Mucosa of descending colon (tissue), 3 donors: Measurements from ENCODE around the gene USP24. TPM values are rescaled to one million over a fixed set of nuclear protein-coding genes. Genes with fewer than 3 reads are reported as not detected.

Source experiments
- ATAC-seq: fragments of 200-7000 bp; cut with Tn5 transposase; one replicate; pipeline ENCODE4 v1.9.1; 2020; ENCODE audit warnings: mild to moderate bottlenecking, moderate library complexity
- DNase-seq, 3 donors: peaks; one replicate each; pipeline ENCODE4 v3.0.0-alpha.2; 2020
- H3K36me3 ChIP-seq: fragments of 200-600 bp; one replicate; pipeline ENCODE4 v1.8.0; 2021; ENCODE audit warnings: low read depth, mild to moderate bottlenecking
- H3K4me1 ChIP-seq: fragments of 200-600 bp; one replicate; pipeline ENCODE4 v1.8.0; 2021; ENCODE audit warnings: low read depth, mild to moderate bottlenecking
- H3K4me3 ChIP-seq: fragments of 200-600 bp; one replicate; pipeline ENCODE4 v1.8.0; 2021; ENCODE audit warnings: mild to moderate bottlenecking
- H3K9me3 ChIP-seq: fragments of 200-600 bp; one replicate; pipeline ENCODE4 v1.8.0; 2021; ENCODE audit warnings: mild to moderate bottlenecking
- CTCF ChIP-seq: fragments of 200-600 bp; IDR thresholded peaks from one replicate; pipeline ENCODE4 v1.8.0; 2022; ENCODE audit warnings: antibody characterized with exemption, mild to moderate bottlenecking
- intact Hi-C, 2 donors: fragments of 100-400 bp; cut with DNase I in 1 of 2; cut with micrococcal nuclease in 1 of 2; formaldehyde crosslinking; loops; one replicate each; pipeline versions ENCODE4 v1.11.0 to v1.11.1; 2022; cut with DNase I, micrococcal nuclease
- total RNA-seq, 3 donors: library from RNA; stranded (reverse); fragmentation: NEBNext Ultra II Directional in 2 of 3; extraction: Animal tissue kit (Norgen Biotek cat#: 25700) in 2 of 3; gene quantifications; one replicate each; pipeline versions ENCODE4 v1.2.1 to v1.2.4, GENCODE V29; 2021 to 2023
- donor health status: DM: no; HTN: no; CAD: no; lungs with moderate emphysema.
- donor health status: DM: no; HTN: no; CAD: no.
- donor health status: DM: no; HTN: yes; CAD: no.

The USP24 gene
- total RNA-seq, 3 donors from 2014 or later = 35.5 to 51.1 (median 46.2) TPM

GRCh38 chr1:55053265-55053954 lies 161.8 kb downstream of the USP24 start:
- no peak for TF ChIP-seq CTCF

GRCh38 chr1:55052221-55053142 lies 162.7 kb downstream of the USP24 start:
- Histone ChIP-seq H3K36me3 (no peaks in the 10 kb centered on the region), H3K9me3 (no peaks in the 10 kb centered on the region), H3K4me3 (no peak overlapping the region), H3K4me1 (no peaks in the 10 kb centered on the region)
- ATAC-seq (no peak), DNase-seq (no peak)
- intact Hi-C loops = no loop called here
- TF ChIP-seq CTCF = no peak

More at GRCh38 chr1:55053265-55053954, 161.8 kb downstream of the USP24 start:
- Histone ChIP-seq H3K36me3 (no peaks in the 10 kb centered on the region), H3K4me3 (no peak overlapping the region), H3K4me1 (no peaks in the 10 kb centered on the region), H3K9me3 (no peaks in the 10 kb centered on the region)
- intact Hi-C loops = no loop called here
- ATAC-seq (no peak), DNase-seq (no peak)

- ATAC-seq = no peak
- intact Hi-C loops = no loop called here
These were observed 163.5 kb downstream of the USP24 start for GRCh38 chr1:55051621-55052020.

GRCh38 chr1:55051169-55051568 lies 164.0 kb downstream of the USP24 start:
- Histone ChIP-seq H3K4me1 (no peaks in the 10 kb centered on the region), H3K9me3 (no peaks in the 10 kb centered on the region), H3K36me3 (no peaks in the 10 kb centered on the region), H3K4me3 (no peak overlapping the region)
- ATAC-seq (no peak), DNase-seq (no peak)
- no peak for TF ChIP-seq CTCF
- intact Hi-C loops = no loop called here

More at GRCh38 chr1:55051621-55052020, 163.5 kb downstream of the USP24 start:
- no peak overlapping the region for H3K4me3 ChIP-seq
- H3K36me3 ChIP-seq = no peaks in the 10 kb centered on the region
- H3K4me1 ChIP-seq = no peaks in the 10 kb centered on the region
- TF ChIP-seq CTCF = no peak
- no peak for DNase-seq
- H3K9me3 ChIP-seq = no peaks in the 10 kb centered on the region

GRCh38 chr1:55050283-55050682 lies 164.9 kb downstream of the USP24 start:
- no peaks in the 10 kb centered on the region for H3K4me1 ChIP-seq
- TF ChIP-seq CTCF = no peak
- no peak for DNase-seq
- no peak overlapping the region for H3K4me3 ChIP-seq
- ATAC-seq = no peak
- H3K9me3 ChIP-seq = no peaks in the 10 kb centered on the region
- no peaks in the 10 kb centered on the region for H3K36me3 ChIP-seq
- intact Hi-C loops = no loop called here
